Astrocyte (in vitro differentiated cells and primary cell): ENCODE measurements around the gene TBC1D10B. TPM values are rescaled to one million over a fixed set of nuclear protein-coding genes. Genes with fewer than 3 reads are reported as not detected.
"Not testable (repeated sequence)": the region's sequence is repeated elsewhere in the genome, so short reads cannot be mapped to it uniquely, and the experiment has no call there.

ENCODE experiments used
- DNase-seq: peaks from one replicate; pipeline ENCODE4 v3.0.0-alpha.2; 2010; ENCODE audit warnings: low read depth
- FAIRE-seq: peaks from 2 replicates; lab custom pipeline; 2011; peaks lifted over from hg19 to GRCh38; lab: Jason Lieb, UNC
- H2AFZ ChIP-seq: 2 replicates; pipeline ENCODE4 v1.6.0; 2012; ENCODE audit warnings: low read depth, low read length, inconsistent platforms
- H3K27ac ChIP-seq: 2 replicates; pipeline ENCODE4 v1.5.1; 2011; ENCODE audit warnings: low read depth, low read length, inconsistent platforms
- H3K27me3 ChIP-seq: 2 replicates; pipeline ENCODE4 v1.6.0; 2011; ENCODE audit warnings: low read length, inconsistent platforms; ENCODE audit not compliant: insufficient read depth
- H3K36me3 ChIP-seq: 2 replicates; pipeline ENCODE4 v1.5.1; 2011; ENCODE audit warnings: low read length, inconsistent platforms; ENCODE audit not compliant: insufficient read depth
- H3K4me1 ChIP-seq: 2 replicates; pipeline ENCODE4 v1.5.1; 2011; ENCODE audit warnings: low read length, inconsistent platforms; ENCODE audit not compliant: insufficient read depth
- H3K4me2 ChIP-seq: 2 replicates; pipeline ENCODE4 v1.6.0; 2012; ENCODE audit warnings: low read length, inconsistent platforms
- H3K4me3 ChIP-seq: 2 replicates; pipeline ENCODE4 v1.5.1; 2011; ENCODE audit warnings: low read depth, mild to moderate bottlenecking, low read length, inconsistent platforms; ENCODE audit not compliant: insufficient read depth
- H3K79me2 ChIP-seq: 2 replicates; pipeline ENCODE4 v1.6.0; 2012; ENCODE audit warnings: mild to moderate bottlenecking, low read length, inconsistent platforms; ENCODE audit not compliant: insufficient read depth
- H3K9ac ChIP-seq: 2 replicates; pipeline ENCODE4 v1.6.0; 2012; ENCODE audit warnings: mild to moderate bottlenecking, low read length, inconsistent platforms
- H3K9me3 ChIP-seq: 2 replicates; pipeline ENCODE4 v1.5.1; 2012; ENCODE audit warnings: low read depth, mild to moderate bottlenecking, low read length, inconsistent platforms; ENCODE audit not compliant: insufficient read depth
- H4K20me1 ChIP-seq: 2 replicates; pipeline ENCODE4 v1.6.0; 2012; ENCODE audit warnings: low read length, inconsistent platforms; ENCODE audit not compliant: insufficient read depth
- H3K27ac Mint-ChIP-seq: one replicate; pipeline ENCODE4 v1.8.0; 2021; ENCODE audit warnings: mild to moderate bottlenecking, mixed read lengths; ENCODE audit not compliant: unreplicated experiment
- H3K27me3 Mint-ChIP-seq: one replicate; pipeline ENCODE4 v1.8.0; 2021; ENCODE audit warnings: low read depth, mixed read lengths; ENCODE audit not compliant: unreplicated experiment
- H3K36me3 Mint-ChIP-seq: one replicate; pipeline ENCODE4 v1.8.0; 2021; ENCODE audit warnings: low read depth, mixed read lengths; ENCODE audit not compliant: unreplicated experiment
- H3K4me1 Mint-ChIP-seq: one replicate; pipeline ENCODE4 v1.8.0; 2021; ENCODE audit warnings: low read depth, mixed read lengths; ENCODE audit not compliant: unreplicated experiment
- H3K4me3 Mint-ChIP-seq: one replicate; pipeline ENCODE4 v1.8.0; 2021; ENCODE audit warnings: mild to moderate bottlenecking, moderate library complexity, mixed read lengths; ENCODE audit not compliant: unreplicated experiment
- H3K9me3 Mint-ChIP-seq: one replicate; pipeline ENCODE4 v1.8.0; 2021; ENCODE audit warnings: mild to moderate bottlenecking, mixed read lengths; ENCODE audit not compliant: unreplicated experiment
- EZH2 ChIP-seq: IDR thresholded peaks from 2 replicates; pipeline ENCODE4 v1.6.1; 2012; ENCODE audit warnings: mild to moderate bottlenecking, low read length, inconsistent platforms; ENCODE audit not compliant: insufficient read depth
- total RNA-seq: library from RNA; stranded (reverse); gene quantifications from 2 replicates; pipeline ENCODE4 v1.2.1, GENCODE V29; 2021
- TF ChIP-seq, protein P1 (sequence below): IDR thresholded peaks from 2 replicates; pipeline ENCODE4 v1.5.1; 2011; ENCODE audit warnings: low read depth, mild to moderate bottlenecking, inconsistent platforms, low read length, moderate library complexity; ENCODE audit not compliant: insufficient read depth

The TBC1D10B gene
- total RNA-seq, 1 donor from 2014 or later = 50.8 TPM

DNA sequence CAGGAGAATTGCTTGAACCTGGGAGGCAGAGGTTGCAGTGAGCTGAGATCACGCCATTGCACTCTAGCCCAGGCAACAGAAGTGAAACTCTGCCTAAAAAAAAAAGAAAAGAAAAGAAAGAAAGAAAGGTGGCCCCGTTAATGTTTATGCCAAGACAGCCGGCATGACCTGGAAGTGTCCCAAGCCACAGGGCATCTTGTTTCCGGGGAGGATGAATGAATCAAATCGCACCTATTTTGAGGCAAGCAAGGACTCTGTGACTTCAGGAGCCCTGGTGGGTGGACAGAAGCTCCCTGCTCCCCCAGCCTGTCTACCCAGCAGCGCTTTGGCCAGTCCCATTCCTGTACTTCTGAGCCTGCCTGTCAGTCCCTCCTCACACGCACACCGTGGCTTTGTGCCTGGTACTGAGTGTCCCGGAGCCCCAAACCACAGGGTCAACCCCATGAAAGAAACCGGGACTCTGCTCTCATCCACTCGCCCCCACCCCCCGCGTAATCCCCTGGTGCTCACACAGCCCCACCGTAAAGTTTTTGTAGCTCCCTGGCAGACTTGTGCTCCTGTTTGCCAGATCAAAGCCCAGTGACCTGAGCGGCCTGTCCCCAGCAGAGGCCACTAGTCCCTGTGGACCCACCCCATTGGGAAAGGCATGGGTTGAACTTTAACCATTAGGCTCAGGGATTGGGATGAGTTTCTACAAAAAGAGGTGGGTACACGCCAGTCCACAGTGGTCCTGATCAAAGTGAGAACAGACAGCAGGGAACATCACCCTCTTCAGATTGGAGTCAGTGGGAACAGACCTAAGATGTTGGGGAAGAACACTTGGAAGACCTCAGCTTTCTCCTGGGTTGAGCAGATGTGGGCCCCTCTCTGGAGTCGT, 34.5 kb downstream of the TBC1D10B start:
- Mint-ChIP-seq H3K9me3 (peaks cover 3% of the 10 kb centered on the region), H3K36me3 (peaks cover 5% of the 10 kb centered on the region), H3K27ac (no peak overlapping the region), H3K4me3 (peak overlapping the region; percentile 75), H3K27me3 (no peaks in the 10 kb centered on the region), H3K4me1 (peaks cover 6% of the 10 kb centered on the region)
- Histone ChIP-seq H3K36me3 (no peaks in the 10 kb centered on the region), H3K9me3 (no peaks in the 10 kb centered on the region), H4K20me1 (no peaks in the 10 kb centered on the region), H3K79me2 (peaks cover 12% of the 10 kb centered on the region), H3K4me2 (peak overlapping the region; percentile 83), H3K9ac (peak overlapping the region; percentile 83), H3K27ac (no peak overlapping the region), H3K4me3 (peak overlapping the region; percentile 66), H3K4me1 (peaks cover 7% of the 10 kb centered on the region), H3K27me3 (no peaks in the 10 kb centered on the region), H2AFZ (peak overlapping the region; percentile 54)
- no peak for FAIRE-seq
- no peak for TF ChIP-seq EZH2
- TF ChIP-seq, protein P1, sequence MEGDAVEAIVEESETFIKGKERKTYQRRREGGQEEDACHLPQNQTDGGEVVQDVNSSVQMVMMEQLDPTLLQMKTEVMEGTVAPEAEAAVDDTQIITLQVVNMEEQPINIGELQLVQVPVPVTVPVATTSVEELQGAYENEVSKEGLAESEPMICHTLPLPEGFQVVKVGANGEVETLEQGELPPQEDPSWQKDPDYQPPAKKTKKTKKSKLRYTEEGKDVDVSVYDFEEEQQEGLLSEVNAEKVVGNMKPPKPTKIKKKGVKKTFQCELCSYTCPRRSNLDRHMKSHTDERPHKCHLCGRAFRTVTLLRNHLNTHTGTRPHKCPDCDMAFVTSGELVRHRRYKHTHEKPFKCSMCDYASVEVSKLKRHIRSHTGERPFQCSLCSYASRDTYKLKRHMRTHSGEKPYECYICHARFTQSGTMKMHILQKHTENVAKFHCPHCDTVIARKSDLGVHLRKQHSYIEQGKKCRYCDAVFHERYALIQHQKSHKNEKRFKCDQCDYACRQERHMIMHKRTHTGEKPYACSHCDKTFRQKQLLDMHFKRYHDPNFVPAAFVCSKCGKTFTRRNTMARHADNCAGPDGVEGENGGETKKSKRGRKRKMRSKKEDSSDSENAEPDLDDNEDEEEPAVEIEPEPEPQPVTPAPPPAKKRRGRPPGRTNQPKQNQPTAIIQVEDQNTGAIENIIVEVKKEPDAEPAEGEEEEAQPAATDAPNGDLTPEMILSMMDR = no peak
- DNase-seq = peak; percentile 20

DNA sequence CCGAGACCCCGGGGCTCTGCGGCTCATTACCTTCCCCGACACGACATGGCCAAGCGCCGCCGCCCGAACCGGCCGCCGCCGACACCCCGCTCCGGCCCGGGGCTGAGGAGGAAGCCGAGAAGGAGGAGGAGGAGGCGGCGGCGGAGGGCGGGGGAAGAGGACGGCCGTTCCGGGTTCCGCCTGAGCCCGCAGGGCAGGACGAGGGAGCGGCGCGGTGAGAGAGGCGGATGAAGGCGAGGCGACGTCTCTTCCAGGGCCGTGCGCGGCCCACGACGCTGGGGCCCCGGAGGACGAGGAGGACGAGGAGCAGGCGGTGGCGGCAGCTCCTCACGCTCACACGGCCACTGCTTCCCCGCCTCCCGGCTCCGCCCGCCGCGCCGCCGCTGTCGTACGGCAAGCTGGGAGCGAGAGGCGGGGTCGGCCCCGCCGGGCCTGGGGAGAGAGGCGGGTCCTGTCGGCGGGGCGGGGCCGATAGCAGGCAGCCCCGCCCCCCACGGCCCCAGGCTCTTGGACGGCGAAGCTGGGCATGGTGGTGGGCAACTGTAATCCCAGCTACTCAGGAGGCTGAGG, 35.2 kb downstream of the TBC1D10B start:
- H3K27me3 Mint-ChIP-seq = not testable (repeated sequence)

DNA sequence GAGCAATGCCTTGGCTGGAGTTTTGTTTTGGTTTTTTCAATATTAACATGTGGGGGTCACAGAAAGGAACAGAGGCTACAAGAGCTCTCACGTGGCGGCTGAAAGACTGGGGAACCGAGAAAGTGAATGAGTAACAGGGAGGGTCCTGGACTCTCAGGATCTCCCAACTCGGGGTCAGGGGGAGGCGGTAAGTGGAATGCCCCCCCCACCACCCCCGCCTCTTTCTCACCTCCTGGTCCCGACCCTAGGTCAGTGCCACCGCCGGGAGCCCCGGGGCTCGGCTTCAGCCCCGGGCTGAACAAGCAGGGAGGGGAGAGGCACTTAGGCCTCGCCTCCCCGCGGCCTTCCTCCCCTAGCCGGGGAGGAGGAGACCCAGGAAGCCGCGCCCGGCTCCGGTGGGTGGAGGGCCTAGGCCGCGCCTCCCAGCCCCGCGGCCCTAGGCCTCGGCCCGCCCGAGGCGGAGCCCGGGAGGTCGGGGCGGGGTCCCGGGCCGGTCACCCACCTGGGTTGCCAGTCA, 35.8 kb downstream of the TBC1D10B start:
- H3K27ac ChIP-seq, H4K20me1 ChIP-seq, H3K9me3 ChIP-seq, H2AFZ ChIP-seq, FAIRE-seq, H3K36me3 Mint-ChIP-seq, H3K27me3 Mint-ChIP-seq, H3K27me3 ChIP-seq, H3K4me1 ChIP-seq, H3K36me3 ChIP-seq, H3K9me3 Mint-ChIP-seq, H3K4me1 Mint-ChIP-seq: not testable (repeated sequence)
- H3K9ac ChIP-seq = peak overlapping the region; percentile 83
- H3K4me3 ChIP-seq = peak overlapping the region; percentile 61
- peak overlapping the region; percentile 98 for H3K4me3 Mint-ChIP-seq
- peak; percentile 51 for DNase-seq
- peak overlapping the region; percentile 73 for H3K27ac Mint-ChIP-seq
- peak overlapping the region; percentile 82 for H3K4me2 ChIP-seq
- H3K79me2 ChIP-seq = peaks cover 20% of the 10 kb centered on the region

More for the DNA sequence above, 35.2 kb downstream of the TBC1D10B start:
- not testable (repeated sequence) for H3K36me3 ChIP-seq, H3K4me1 ChIP-seq, H3K27me3 ChIP-seq, H3K36me3 Mint-ChIP-seq, H3K4me1 Mint-ChIP-seq, H3K9me3 ChIP-seq, H4K20me1 ChIP-seq, H3K9me3 Mint-ChIP-seq, FAIRE-seq
- H2AFZ ChIP-seq = peak overlapping the region; percentile 89
- peak overlapping the region; percentile 66 for H3K4me3 ChIP-seq
- peak overlapping the region; percentile 83 for H3K4me2 ChIP-seq
- peaks cover 18% of the 10 kb centered on the region for H3K79me2 ChIP-seq
- H3K27ac ChIP-seq = peak overlapping the region; percentile 83
- Mint-ChIP-seq H3K27ac (peak overlapping the region; percentile 26), H3K4me3 (peak overlapping the region; percentile 76)
- H3K9ac ChIP-seq = peak overlapping the region; percentile 83
- peak; percentile 42 for DNase-seq

DNA sequence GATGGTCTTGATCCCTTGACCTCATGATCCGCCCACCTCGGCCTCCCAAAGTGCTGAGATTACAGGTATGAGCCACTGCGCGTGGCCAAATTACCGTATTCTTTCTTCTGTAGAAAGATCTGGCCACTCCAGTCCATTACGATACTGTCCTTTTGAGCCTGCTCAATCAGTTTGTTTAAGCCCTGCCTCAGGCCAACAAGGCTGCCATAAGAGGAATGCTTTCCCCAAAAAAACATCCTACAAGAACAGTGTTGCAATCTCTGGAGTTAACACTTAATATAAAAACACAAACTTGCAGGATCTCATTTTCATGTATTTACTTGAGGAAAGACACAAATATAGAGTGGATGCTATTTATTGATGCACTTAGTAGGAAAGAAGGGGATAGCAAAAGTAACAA, 46.1 kb downstream of the TBC1D10B start:
- not testable (repeated sequence) for H3K27me3 Mint-ChIP-seq, H3K4me1 ChIP-seq, H3K9me3 ChIP-seq, H3K4me3 ChIP-seq, H3K4me2 ChIP-seq, H3K4me1 Mint-ChIP-seq, H3K4me3 Mint-ChIP-seq, H3K27ac ChIP-seq, FAIRE-seq, H4K20me1 ChIP-seq, H3K9ac ChIP-seq, H2AFZ ChIP-seq, H3K27ac Mint-ChIP-seq, DNase-seq, H3K36me3 ChIP-seq, H3K9me3 Mint-ChIP-seq, H3K27me3 ChIP-seq, H3K36me3 Mint-ChIP-seq
- H3K79me2 ChIP-seq = peaks cover 37% of the 10 kb centered on the region

DNA sequence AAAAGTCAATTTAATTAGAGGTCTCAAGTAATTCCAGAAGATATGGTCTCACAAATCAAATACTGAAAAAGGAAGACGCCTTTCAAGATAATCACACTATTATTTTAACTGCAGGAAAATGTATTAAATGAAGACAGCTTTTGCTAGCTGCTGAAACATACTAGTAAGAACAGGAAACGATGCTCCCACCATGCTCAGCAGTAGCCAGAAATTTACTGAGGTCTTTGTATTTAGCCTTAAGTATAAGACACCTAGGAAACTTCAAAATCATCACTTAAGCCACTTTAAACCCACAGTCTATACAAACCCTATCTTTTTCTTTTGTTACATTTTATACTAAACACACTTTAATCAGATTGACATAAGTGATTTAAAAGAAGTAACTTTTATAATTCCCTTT, 51.6 kb downstream of the TBC1D10B start:
- H3K9me3 Mint-ChIP-seq, H3K4me2 ChIP-seq, H3K27me3 Mint-ChIP-seq, H3K4me1 Mint-ChIP-seq, H3K4me3 ChIP-seq, H3K27ac Mint-ChIP-seq, H3K9me3 ChIP-seq, H3K27ac ChIP-seq, FAIRE-seq, H3K9ac ChIP-seq, H4K20me1 ChIP-seq, DNase-seq, H3K4me3 Mint-ChIP-seq, H2AFZ ChIP-seq, H3K36me3 Mint-ChIP-seq, H3K27me3 ChIP-seq, H3K36me3 ChIP-seq, H3K4me1 ChIP-seq: not testable (repeated sequence)
- peaks cover 18% of the 10 kb centered on the region for H3K79me2 ChIP-seq
